ENCODE measurements around the gene ZNF335.

DNA sequence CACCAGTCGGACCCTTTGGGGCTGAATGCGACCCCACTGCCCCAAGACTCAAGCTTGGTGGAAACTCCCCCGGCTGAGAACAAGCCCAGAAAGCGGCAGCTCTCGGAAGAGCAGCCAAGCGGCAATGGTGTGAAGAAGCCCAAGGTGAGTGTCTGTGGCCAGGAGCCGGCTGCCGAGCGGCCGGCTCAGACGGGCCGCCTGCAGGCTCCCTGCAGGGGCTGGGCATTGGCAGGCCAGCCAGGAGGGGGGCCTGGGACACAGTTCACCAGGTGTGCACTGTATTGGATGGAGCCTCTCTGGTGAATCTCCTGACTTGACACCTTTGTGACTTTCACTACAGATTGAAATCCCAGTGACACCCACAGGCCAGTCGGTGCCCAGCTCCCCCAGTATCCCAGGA lies 31.5 kb downstream of the ZNF335 start:
- TF ChIP-seq ZNF274 (IDR thresholded peaks at IDR 0.05; ENCODE audit: low read depth, low read length) = no peak
- TF ChIP-seq YY1 (IDR thresholded peaks at IDR 0.05; ENCODE audit: insufficient read depth, insufficient read length) = no peak
- TF ChIP-seq SUZ12 (IDR thresholded peaks at IDR 0.05; ENCODE audit: extremely low read depth, insufficient read depth, insufficient read length) = no peak
